ENCODE data around the gene PRRX1.
A peak's percentile ranks its signal among the peaks of the same experiment; 100 is the strongest.

The PRRX1 gene

GRCh38 chr1:170707117-170707516 lies 43.2 kb downstream of the PRRX1 start:
- H3K4me3 ChIP-seq (ENCODE audit: low read length), result no peak overlapping the region

GRCh38 chr1:170707959-170708655 lies 44.2 kb downstream of the PRRX1 start:
- H3K4me3 ChIP-seq (ENCODE audit: low read length), result no peak overlapping the region
- DNase-seq (ENCODE audit: low read depth, low spot score), result no peak

More at GRCh38 chr1:170707117-170707516, 43.2 kb downstream of the PRRX1 start:
- no peak for DNase-seq (ENCODE audit: low read depth, low spot score)

- H3K4me3 ChIP-seq (ENCODE audit: low read length), result no peak overlapping the region
- no peak for DNase-seq (ENCODE audit: low read depth, low spot score)
These were observed 47.8 kb downstream of the PRRX1 start for GRCh38 chr1:170711682-170712081.

GRCh38 chr1:170714163-170714562 lies 50.2 kb downstream of the PRRX1 start:
- DNase-seq (ENCODE audit: low read depth, low spot score), result peak; percentile 71

GRCh38 chr1:170714938-170715337 lies 51.0 kb downstream of the PRRX1 start:
- H3K4me3 ChIP-seq (ENCODE audit: low read length), result no peak overlapping the region
- DNase-seq (ENCODE audit: low read depth, low spot score), result no peak

More at GRCh38 chr1:170714163-170714562, 50.2 kb downstream of the PRRX1 start:
- H3K4me3 ChIP-seq (ENCODE audit: low read length), result no peak overlapping the region

- no peak for DNase-seq (ENCODE audit: low read depth, low spot score)
- H3K4me3 ChIP-seq (ENCODE audit: low read length), result no peak overlapping the region
These were observed 53.0 kb downstream of the PRRX1 start for GRCh38 chr1:170716835-170717429.

- no peak for DNase-seq (ENCODE audit: low read depth, low spot score)
- no peak overlapping the region for H3K4me3 ChIP-seq (ENCODE audit: low read length)
These were observed 56.7 kb downstream of the PRRX1 start for GRCh38 chr1:170720661-170721060.

- no peak overlapping the region for H3K4me3 ChIP-seq (ENCODE audit: low read length)
- no peak for DNase-seq (ENCODE audit: low read depth, low spot score)
These were observed 57.7 kb downstream of the PRRX1 start for GRCh38 chr1:170721621-170722020.

GRCh38 chr1:170723518-170723917 lies 59.6 kb downstream of the PRRX1 start:
- DNase-seq (ENCODE audit: low read depth, low spot score), result no peak
- no peak overlapping the region for H3K4me3 ChIP-seq (ENCODE audit: low read length)

- H3K4me3 ChIP-seq (ENCODE audit: low read length), result no peak overlapping the region
- DNase-seq (ENCODE audit: low read depth, low spot score), result no peak
These were observed 61.4 kb downstream of the PRRX1 start for GRCh38 chr1:170725326-170725725.

- DNase-seq (ENCODE audit: low read depth, low spot score), result no peak
- H3K4me3 ChIP-seq (ENCODE audit: low read length), result no peak overlapping the region
These were observed 64.0 kb downstream of the PRRX1 start for GRCh38 chr1:170727963-170728362.

GRCh38 chr1:170729225-170730002 lies 65.5 kb downstream of the PRRX1 start:
- no peak for DNase-seq (ENCODE audit: low read depth, low spot score)
- no peak overlapping the region for H3K4me3 ChIP-seq (ENCODE audit: low read length)

- H3K4me3 ChIP-seq (ENCODE audit: low read length), result no peak overlapping the region
- DNase-seq (ENCODE audit: low read depth, low spot score), result no peak
These were observed 66.1 kb downstream of the PRRX1 start for GRCh38 chr1:170730014-170730413.

GRCh38 chr1:170730438-170730837 lies 66.5 kb downstream of the PRRX1 start:
- no peak for DNase-seq (ENCODE audit: low read depth, low spot score)
- no peak overlapping the region for H3K4me3 ChIP-seq (ENCODE audit: low read length)

- no peak for DNase-seq (ENCODE audit: low read depth, low spot score)
These were observed 67.8 kb downstream of the PRRX1 start for GRCh38 chr1:170731566-170732251.

GRCh38 chr1:170732252-170732588 lies 68.3 kb downstream of the PRRX1 start:
- no peak for DNase-seq (ENCODE audit: low read depth, low spot score)
- H3K4me3 ChIP-seq (ENCODE audit: low read length), result no peak overlapping the region

More at GRCh38 chr1:170731566-170732251, 67.8 kb downstream of the PRRX1 start:
- no peak overlapping the region for H3K4me3 ChIP-seq (ENCODE audit: low read length)

GRCh38 chr1:170734412-170735175 lies 70.7 kb downstream of the PRRX1 start:
- DNase-seq (ENCODE audit: low read depth, low spot score), result no peak
- no peak overlapping the region for H3K4me3 ChIP-seq (ENCODE audit: low read length)

GRCh38 chr1:170735366-170736263 lies 71.7 kb downstream of the PRRX1 start:
- H3K4me3 ChIP-seq (ENCODE audit: low read length), result no peak overlapping the region
- DNase-seq (ENCODE audit: low read depth, low spot score), result no peak

All from Jurkat, Clone E6-1 (cell line).